ENCODE results near the gene CIC.

GRCh38 chr19:42251572-42252358 is 17.3 kb upstream of the CIC start:
- TF ChIP-seq ZNF79 (CRISPR knock-in tag; IDR thresholded peaks at IDR 0.05; ENCODE audit: low read depth): no peak
- TF ChIP-seq CTCF (IDR thresholded peaks at IDR 0.05 in 2 of 3, conservative IDR thresholded peaks at IDR 0.05 in 1 of 3; ENCODE audit: insufficient read depth in 2 of 3, low read depth in 1 of 3, low read length in 3 of 3): no peak
- no peak for TF ChIP-seq KLF13 (tag; IDR thresholded peaks at IDR 0.05; ENCODE audit: borderline replicate concordance, low read depth)
- no peak for TF ChIP-seq TARDBP (IDR thresholded peaks at IDR 0.05)
- TF ChIP-seq MTA1 (IDR thresholded peaks at IDR 0.05; ENCODE audit: borderline replicate concordance): no peak
- TF ChIP-seq RFX5 (IDR thresholded peaks at IDR 0.05; ENCODE audit: low read depth, low read length): no peak
- no peak for TF ChIP-seq SP2 (IDR thresholded peaks at IDR 0.05; ENCODE audit: extremely low read depth, low read depth, low read length, poor library complexity, severe bottlenecking)
- no peak for TF ChIP-seq POLR2A (conservative IDR thresholded peaks at IDR 0.05)
- TF ChIP-seq HDAC6 (IDR thresholded peaks at IDR 0.05; ENCODE audit: low read depth, low read length): no peak
- TF ChIP-seq BACH1 (tag; IDR thresholded peaks at IDR 0.05): no peak
- no peak for TF ChIP-seq NR2C2 (CRISPR knock-in tag; IDR thresholded peaks at IDR 0.05)
- no peak for TF ChIP-seq NR2C2 (tag; IDR thresholded peaks at IDR 0.05)
